Choroid plexus epithelial cell (primary cell): Measurements from ENCODE around the gene CXXC5.

ENCODE experiments used
- DNase-seq: peaks from one replicate; pipeline ENCODE4 v3.0.0-alpha.2; 2010; ENCODE audit warnings: low read depth
- H3K4me3 ChIP-seq: 2 replicates; pipeline ENCODE4 v1.5.1; 2011; ENCODE audit warnings: low read depth, mild to moderate bottlenecking, control low read depth, low read length, moderate library complexity
- CTCF ChIP-seq: conservative IDR thresholded peaks from 2 replicates; pipeline ENCODE4 v1.5.1; 2011; ENCODE audit warnings: low read depth, mild to moderate bottlenecking, control low read depth, inconsistent platforms, low read length, moderate library complexity

Gene CXXC5

GRCh38 chr5:139642891-139643871 lies 5.0 kb upstream of the CXXC5 start:
- no peak for DNase-seq
- TF ChIP-seq CTCF, result no peak
- H3K4me3 ChIP-seq, result no peak overlapping the region

GRCh38 chr5:139644001-139644456 lies 4.1 kb upstream of the CXXC5 start:
- no peak for DNase-seq
- TF ChIP-seq CTCF, result no peak

GRCh38 chr5:139644646-139645429 lies 3.3 kb upstream of the CXXC5 start:
- TF ChIP-seq CTCF, result no peak
- no peak overlapping the region for H3K4me3 ChIP-seq
- DNase-seq, result no peak

More at GRCh38 chr5:139644001-139644456, 4.1 kb upstream of the CXXC5 start:
- no peak overlapping the region for H3K4me3 ChIP-seq

GRCh38 chr5:139645430-139645871 lies 2.7 kb upstream of the CXXC5 start:
- H3K4me3 ChIP-seq, result no peak overlapping the region
- TF ChIP-seq CTCF, result no peak
- no peak for DNase-seq

GRCh38 chr5:139646111-139646510 lies 2.0 kb upstream of the CXXC5 start:
- TF ChIP-seq CTCF, result no peak
- no peak overlapping the region for H3K4me3 ChIP-seq
- DNase-seq, result no peak

GRCh38 chr5:139646912-139647505 lies 1.1 kb upstream of the CXXC5 start:
- no peak for TF ChIP-seq CTCF
- DNase-seq, result no peak
- H3K4me3 ChIP-seq, result peak overlapping the region; percentile 82
